Neural progenitor cell (in vitro differentiated cells): ENCODE measurements around the gene CERS2.

Experiments
- EZH2 ChIP-seq: fragments of 200-600 bp; sonication (generic); IDR thresholded peaks from 2 replicates; pipeline ENCODE4 v1.6.1; 2017; ENCODE audit warnings: antibody characterized with exemption, mild to moderate bottlenecking, moderate library complexity
- EZH2phosphoT487 ChIP-seq: fragments of 200-600 bp; sonication (generic); IDR thresholded peaks from 2 replicates; pipeline ENCODE4 v1.6.1; 2017; ENCODE audit warnings: antibody characterized with exemption

- TF ChIP-seq EZH2 (no peak), EZH2phosphoT487 (no peak)
Measured at GRCh38 chr1:151007853-151008243, 33.2 kb upstream of the CERS2 start.
